ENCODE measurements around the gene ZNF488. TPM values are rescaled to one million over a fixed set of nuclear protein-coding genes. Genes with fewer than 3 reads are reported as not detected.

The ZNF488 gene
- total and polyA plus RNA-seq, 4 experiments from 2014 or later, result 0.20 TPM; not detected in 3

DNA sequence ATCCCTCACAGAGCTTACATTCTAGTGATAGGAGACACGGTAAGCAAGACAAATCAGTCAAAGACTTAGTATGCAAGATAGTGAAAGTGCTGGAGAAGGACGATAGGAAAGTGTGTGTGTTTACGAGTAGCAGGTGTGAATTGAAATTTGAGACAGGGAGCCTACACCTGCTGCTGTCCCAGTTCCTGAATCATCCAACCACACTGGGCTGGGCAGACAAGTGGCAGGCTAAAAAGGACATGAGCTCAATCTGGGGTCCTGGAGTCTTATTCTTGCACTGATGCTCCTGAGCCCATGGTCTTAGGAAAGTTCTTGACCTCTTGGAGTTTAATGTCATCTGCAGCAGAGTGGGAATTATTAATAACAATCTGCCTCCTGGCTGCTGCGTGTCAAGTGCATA lies 19.7 kb downstream of the ZNF488 start:
- CTCF ChIA-PET (ENCODE audit: partially characterized antibody), result no interaction called here
- no peak for DNase-seq
- H3K36me3 ChIP-seq (ENCODE audit: insufficient read depth, low read length), result no peaks in the 10 kb centered on the region

DNA sequence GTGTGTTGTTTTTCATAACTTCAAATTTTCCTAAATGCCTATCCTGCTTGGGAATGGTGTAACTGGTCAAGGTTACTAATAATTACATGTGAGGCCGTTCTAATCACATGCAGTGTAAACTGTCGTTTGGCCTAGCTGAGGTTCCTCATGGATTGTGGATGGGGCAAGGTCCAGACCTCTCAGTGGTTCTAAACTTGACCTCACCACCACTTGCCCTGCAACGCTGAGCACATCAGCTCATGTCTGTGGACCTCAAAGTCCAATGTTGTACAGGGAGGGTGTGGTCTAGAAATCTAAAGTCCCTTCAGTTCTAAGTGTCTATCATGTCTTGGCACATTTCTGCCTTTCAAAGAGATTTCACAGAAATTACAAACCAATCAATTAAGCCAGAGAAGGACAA lies 20.3 kb downstream of the ZNF488 start:
- Histone ChIP-seq H3K9me3 (ENCODE audit: control insufficient read depth in 1 of 2, low read length in 2 of 2) (no peaks in the 10 kb centered on the region), H3K27me3 (ENCODE audit: insufficient read depth, low read length) (no peaks in the 10 kb centered on the region), H3K36me3 (ENCODE audit: insufficient read depth, low read length) (no peaks in the 10 kb centered on the region), H3K4me3 (ENCODE audit: low read length in 2 of 2) (no peak overlapping the region), H3K4me1 (ENCODE audit: insufficient read depth, low read length) (no peaks in the 10 kb centered on the region), H3K27ac (ENCODE audit: low read depth, low read length) (no peak overlapping the region)
- Mint-ChIP-seq H3K4me1 (no peaks in the 10 kb centered on the region), H3K4me3 (no peak overlapping the region), H3K27ac (no peak overlapping the region), H3K36me3 (no peaks in the 10 kb centered on the region), H3K27me3 (no peaks in the 10 kb centered on the region), H3K9me3 (no peaks in the 10 kb centered on the region)
- no peak for DNase-seq
- POLR2A ChIA-PET (ENCODE audit: partially characterized antibody), result no interaction called here
- intact Hi-C loops (cut with micrococcal nuclease), result no loop called here
- CTCF ChIA-PET (ENCODE audit: partially characterized antibody), result no interaction called here

More for the DNA sequence above, 19.7 kb downstream of the ZNF488 start:
- intact Hi-C loops (cut with micrococcal nuclease), result no loop called here
- Mint-ChIP-seq H3K9me3 (no peaks in the 10 kb centered on the region), H3K4me3 (no peak overlapping the region), H3K27ac (no peak overlapping the region), H3K36me3 (no peaks in the 10 kb centered on the region), H3K4me1 (no peaks in the 10 kb centered on the region), H3K27me3 (no peaks in the 10 kb centered on the region)
- H3K4me1 ChIP-seq (ENCODE audit: insufficient read depth, low read length), result no peaks in the 10 kb centered on the region
- H3K9me3 ChIP-seq (ENCODE audit: control insufficient read depth in 1 of 2, low read length in 2 of 2), result no peaks in the 10 kb centered on the region
- H3K4me3 ChIP-seq (ENCODE audit: low read length in 2 of 2), result no peak overlapping the region
- POLR2A ChIA-PET (ENCODE audit: partially characterized antibody), result no interaction called here
- no peaks in the 10 kb centered on the region for H3K27me3 ChIP-seq (ENCODE audit: insufficient read depth, low read length)
- no peak overlapping the region for H3K27ac ChIP-seq (ENCODE audit: low read depth, low read length)

GRCh38 chr10:47362199-47362598 lies 21.9 kb downstream of the ZNF488 start:
- no peak for DNase-seq
- H3K27me3 Mint-ChIP-seq, result no peaks in the 10 kb centered on the region
- intact Hi-C loops (cut with micrococcal nuclease), result no loop called here
- no peaks in the 10 kb centered on the region for H3K9me3 Mint-ChIP-seq
- no peaks in the 10 kb centered on the region for H3K4me1 Mint-ChIP-seq
- ChIA-PET POLR2A (ENCODE audit: partially characterized antibody) (no interaction called here), CTCF (ENCODE audit: partially characterized antibody) (interaction anchor here (1.3 kb wide), 1 partner anchor 19 kb away, joined by 3 read pairs; no protein-coding TSS in a partner anchor)
- no peak overlapping the region for H3K27ac Mint-ChIP-seq
- no peak overlapping the region for H3K4me3 ChIP-seq (ENCODE audit: low read length in 2 of 2)
- no peak overlapping the region for H3K27ac ChIP-seq (ENCODE audit: low read depth, low read length)
- H3K36me3 Mint-ChIP-seq, result no peaks in the 10 kb centered on the region
- no peaks in the 10 kb centered on the region for H3K27me3 ChIP-seq (ENCODE audit: insufficient read depth, low read length)
- no peaks in the 10 kb centered on the region for H3K4me1 ChIP-seq (ENCODE audit: insufficient read depth, low read length)
- H3K36me3 ChIP-seq (ENCODE audit: insufficient read depth, low read length), result no peaks in the 10 kb centered on the region
- no peaks in the 10 kb centered on the region for H3K9me3 ChIP-seq (ENCODE audit: control insufficient read depth in 1 of 2, low read length in 2 of 2)
- no peak overlapping the region for H3K4me3 Mint-ChIP-seq

- H3K4me1 Mint-ChIP-seq, result no peaks in the 10 kb centered on the region
- H3K4me3 Mint-ChIP-seq, result no peak overlapping the region
- no peaks in the 10 kb centered on the region for H3K9me3 Mint-ChIP-seq
- no peaks in the 10 kb centered on the region for H3K9me3 ChIP-seq (ENCODE audit: control insufficient read depth in 1 of 2, low read length in 2 of 2)
- no peak overlapping the region for H3K27ac Mint-ChIP-seq
- no peaks in the 10 kb centered on the region for H3K36me3 ChIP-seq (ENCODE audit: insufficient read depth, low read length)
- H3K27ac ChIP-seq (ENCODE audit: low read depth, low read length), result no peak overlapping the region
- H3K4me3 ChIP-seq (ENCODE audit: low read length in 2 of 2), result no peak overlapping the region
- intact Hi-C loops (cut with micrococcal nuclease), result no loop called here
- ChIA-PET CTCF (ENCODE audit: partially characterized antibody) (interaction anchor here (1.3 kb wide), 1 partner anchor 20 kb away, joined by 3 read pairs; no protein-coding TSS in a partner anchor), POLR2A (ENCODE audit: partially characterized antibody) (no interaction called here)
- H3K36me3 Mint-ChIP-seq, result no peaks in the 10 kb centered on the region
- no peak for DNase-seq
- no peaks in the 10 kb centered on the region for H3K4me1 ChIP-seq (ENCODE audit: insufficient read depth, low read length)
- no peaks in the 10 kb centered on the region for H3K27me3 Mint-ChIP-seq
- H3K27me3 ChIP-seq (ENCODE audit: insufficient read depth, low read length), result no peaks in the 10 kb centered on the region
Observed at GRCh38 chr10:47361293-47361692, 22.8 kb downstream of the ZNF488 start.

- H3K4me3 ChIP-seq (ENCODE audit: low read length in 2 of 2), result no peak overlapping the region
- H3K4me3 Mint-ChIP-seq, result no peak overlapping the region
- H3K9me3 ChIP-seq (ENCODE audit: control insufficient read depth in 1 of 2, low read length in 2 of 2), result no peaks in the 10 kb centered on the region
- no peaks in the 10 kb centered on the region for H3K9me3 Mint-ChIP-seq
- ChIA-PET POLR2A (ENCODE audit: partially characterized antibody) (interaction anchor here (0.6 kb wide), 1 partner anchor 224 kb away, joined by 3 read pairs; no protein-coding TSS in a partner anchor), CTCF (ENCODE audit: partially characterized antibody) (no interaction called here)
- no peaks in the 10 kb centered on the region for H3K4me1 ChIP-seq (ENCODE audit: insufficient read depth, low read length)
- no peaks in the 10 kb centered on the region for H3K36me3 Mint-ChIP-seq
- H3K4me1 Mint-ChIP-seq, result no peaks in the 10 kb centered on the region
- DNase-seq, result no peak
- no peak overlapping the region for H3K27ac Mint-ChIP-seq
- H3K36me3 ChIP-seq (ENCODE audit: insufficient read depth, low read length), result no peaks in the 10 kb centered on the region
- H3K27me3 Mint-ChIP-seq, result no peaks in the 10 kb centered on the region
- H3K27me3 ChIP-seq (ENCODE audit: insufficient read depth, low read length), result no peaks in the 10 kb centered on the region
- intact Hi-C loops (cut with micrococcal nuclease), result no loop called here
- H3K27ac ChIP-seq (ENCODE audit: low read depth, low read length), result no peak overlapping the region
Observed at GRCh38 chr10:47360419-47361040, 23.6 kb downstream of the ZNF488 start.

- intact Hi-C loops (cut with micrococcal nuclease), result no loop called here
- Histone ChIP-seq H3K27me3 (ENCODE audit: insufficient read depth, low read length) (no peaks in the 10 kb centered on the region), H3K36me3 (ENCODE audit: insufficient read depth, low read length) (no peaks in the 10 kb centered on the region), H3K4me3 (ENCODE audit: low read length in 2 of 2) (no peak overlapping the region), H3K27ac (ENCODE audit: low read depth, low read length) (no peak overlapping the region), H3K4me1 (ENCODE audit: insufficient read depth, low read length) (no peaks in the 10 kb centered on the region), H3K9me3 (ENCODE audit: control insufficient read depth in 1 of 2, low read length in 2 of 2) (no peaks in the 10 kb centered on the region)
- ChIA-PET POLR2A (ENCODE audit: partially characterized antibody) (interaction anchor here (0.6 kb wide), 1 partner anchor 223 kb away, joined by 3 read pairs; no protein-coding TSS in a partner anchor), CTCF (ENCODE audit: partially characterized antibody) (no interaction called here)
- H3K27ac Mint-ChIP-seq, result no peak overlapping the region
- no peak overlapping the region for H3K4me3 Mint-ChIP-seq
- H3K9me3 Mint-ChIP-seq, result no peaks in the 10 kb centered on the region
- DNase-seq, result no peak
- no peaks in the 10 kb centered on the region for H3K4me1 Mint-ChIP-seq
- H3K36me3 Mint-ChIP-seq, result no peaks in the 10 kb centered on the region
- H3K27me3 Mint-ChIP-seq, result no peaks in the 10 kb centered on the region
Observed at GRCh38 chr10:47359626-47360418, 24.3 kb downstream of the ZNF488 start.

GRCh38 chr10:47359101-47359500 lies 25.0 kb downstream of the ZNF488 start:
- H3K36me3 Mint-ChIP-seq, result no peaks in the 10 kb centered on the region
- H3K4me3 Mint-ChIP-seq, result no peak overlapping the region
- Histone ChIP-seq H3K27ac (ENCODE audit: low read depth, low read length) (no peak overlapping the region), H3K36me3 (ENCODE audit: insufficient read depth, low read length) (no peaks in the 10 kb centered on the region), H3K4me3 (ENCODE audit: low read length in 2 of 2) (no peak overlapping the region), H3K27me3 (ENCODE audit: insufficient read depth, low read length) (no peaks in the 10 kb centered on the region), H3K9me3 (ENCODE audit: control insufficient read depth in 1 of 2, low read length in 2 of 2) (no peaks in the 10 kb centered on the region), H3K4me1 (ENCODE audit: insufficient read depth, low read length) (no peaks in the 10 kb centered on the region)
- ChIA-PET POLR2A (ENCODE audit: partially characterized antibody) (no interaction called here), CTCF (ENCODE audit: partially characterized antibody) (no interaction called here)
- DNase-seq, result no peak
- H3K4me1 Mint-ChIP-seq, result no peaks in the 10 kb centered on the region
- no peak overlapping the region for H3K27ac Mint-ChIP-seq
- no peaks in the 10 kb centered on the region for H3K27me3 Mint-ChIP-seq
- H3K9me3 Mint-ChIP-seq, result no peaks in the 10 kb centered on the region
- intact Hi-C loops (cut with micrococcal nuclease), result no loop called here
